HG03045 (cell line): Measurements from ENCODE around the gene RNF133.
"Not testable (repeated sequence)": the region's sequence is repeated elsewhere in the genome, so short reads cannot be mapped to it uniquely, and the experiment has no call there.

Experiments used
- ATAC-seq: cut with Tn5 transposase; IDR thresholded peaks from one replicate; pipeline ENCODE4 v1.9.1; 2021; ENCODE audit warnings: mild to moderate bottlenecking, moderate library complexity; ENCODE audit not compliant: unreplicated experiment

The RNF133 gene

GRCh38 chr7:122689346-122690109 is 9.4 kb downstream of the RNF133 start:
- ATAC-seq, result no peak

GRCh38 chr7:122688400-122688998 is 10.4 kb downstream of the RNF133 start:
- no peak for ATAC-seq

- ATAC-seq, result no peak
These were observed 12.5 kb downstream of the RNF133 start for GRCh38 chr7:122686360-122686878.

GRCh38 chr7:122684504-122684903 is 14.4 kb downstream of the RNF133 start:
- no peak for ATAC-seq

GRCh38 chr7:122682815-122683550 is 15.9 kb downstream of the RNF133 start:
- ATAC-seq, result no peak

GRCh38 chr7:122681186-122681585 is 17.7 kb downstream of the RNF133 start:
- ATAC-seq, result not testable (repeated sequence)

- no peak for ATAC-seq
These were observed 19.1 kb downstream of the RNF133 start for GRCh38 chr7:122679813-122680212.

GRCh38 chr7:122679269-122679709 is 19.6 kb downstream of the RNF133 start:
- not testable (repeated sequence) for ATAC-seq

GRCh38 chr7:122677149-122677548 is 21.8 kb downstream of the RNF133 start:
- ATAC-seq, result no peak

GRCh38 chr7:122676466-122676865 is 22.5 kb downstream of the RNF133 start:
- ATAC-seq, result no peak

- ATAC-seq, result no peak
These were observed 23.3 kb downstream of the RNF133 start for GRCh38 chr7:122675621-122676020.

- no peak for ATAC-seq
These were observed 23.9 kb downstream of the RNF133 start for GRCh38 chr7:122675011-122675410.

- no peak for ATAC-seq
These were observed 24.4 kb downstream of the RNF133 start for GRCh38 chr7:122674502-122674901.

- ATAC-seq, result no peak
These were observed 25.0 kb downstream of the RNF133 start for GRCh38 chr7:122673951-122674350.

GRCh38 chr7:122672536-122672935 is 26.4 kb downstream of the RNF133 start:
- ATAC-seq, result no peak

GRCh38 chr7:122663733-122664132 is 35.2 kb downstream of the RNF133 start:
- ATAC-seq, result no peak

- ATAC-seq, result no peak
These were observed 40.1 kb downstream of the RNF133 start for GRCh38 chr7:122658856-122659255.

GRCh38 chr7:122653685-122654084 is 45.2 kb downstream of the RNF133 start:
- ATAC-seq, result no peak

- no peak for ATAC-seq
These were observed 46.0 kb downstream of the RNF133 start for GRCh38 chr7:122652876-122653275.

GRCh38 chr7:122651451-122651850 is 47.5 kb downstream of the RNF133 start:
- ATAC-seq, result no peak
